ENCODE measurements around the gene GNAL.
A peak's percentile ranks its signal among the peaks of the same experiment; 100 is the strongest.

GNAL gene

DNA sequence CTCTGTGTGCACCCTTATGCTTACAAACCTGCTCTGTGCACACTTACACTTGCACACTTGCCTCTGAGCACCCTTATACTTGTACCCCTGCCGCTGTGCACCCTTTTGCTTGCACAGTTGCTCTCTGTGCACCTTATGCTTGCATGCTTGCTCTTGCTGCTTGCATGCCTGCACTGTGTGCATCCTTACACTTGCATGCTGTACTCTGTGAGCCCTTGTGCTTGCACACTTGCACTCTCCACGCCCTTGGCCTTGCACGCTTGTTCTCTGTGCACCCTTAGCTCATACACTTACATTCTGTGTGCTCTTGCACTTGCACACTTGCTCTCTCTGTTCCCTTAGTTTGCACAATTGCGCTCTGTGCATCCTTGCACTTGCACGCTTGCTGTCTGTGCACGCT, 78.3 kb downstream of the GNAL start:
- DNase-seq (ENCODE audit: low spot score) = no peak

DNA sequence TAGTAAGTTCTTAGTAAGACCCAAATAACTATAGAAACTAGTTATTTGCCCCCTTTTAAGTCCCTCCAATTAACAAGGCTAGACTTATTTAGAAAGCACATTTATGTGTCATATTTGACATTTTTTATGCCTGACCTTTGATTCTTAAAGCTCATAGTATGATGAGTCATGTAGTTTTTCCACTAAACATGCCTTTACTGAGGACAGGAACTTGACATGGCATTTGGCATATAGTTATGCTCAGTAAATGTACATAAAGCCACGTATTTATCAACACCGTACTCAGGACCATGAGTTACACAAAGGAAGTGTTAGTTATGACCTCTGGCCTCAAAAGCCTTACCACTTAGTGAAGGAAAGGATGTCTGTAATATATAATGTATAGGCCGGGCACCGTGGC, 78.9 kb downstream of the GNAL start:
- no peak for DNase-seq (ENCODE audit: low spot score)

- no peak for DNase-seq (ENCODE audit: low spot score)
These were observed 86.5 kb downstream of the GNAL start for GRCh38 chr18:11775436-11776174.

DNA sequence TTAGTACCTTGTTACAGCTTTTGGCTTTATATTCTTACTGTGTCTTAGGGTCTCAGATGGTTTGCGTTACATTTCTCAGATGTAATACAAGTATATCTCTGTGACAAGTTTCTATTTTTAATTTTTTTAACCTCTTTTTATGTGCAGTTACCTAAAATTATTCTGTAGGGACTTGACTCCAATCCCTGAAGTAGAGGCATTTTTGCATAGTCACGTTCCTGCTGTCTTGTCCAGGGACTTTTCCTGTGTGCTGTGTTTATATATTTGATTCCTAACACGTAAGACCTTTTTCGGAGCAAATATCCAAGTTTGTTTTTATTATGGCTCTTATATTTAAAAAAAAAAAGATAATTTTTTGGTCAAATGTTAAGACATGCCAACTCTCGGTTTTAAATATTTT, 91.0 kb downstream of the GNAL start:
- no peak for DNase-seq (ENCODE audit: low spot score)

DNA sequence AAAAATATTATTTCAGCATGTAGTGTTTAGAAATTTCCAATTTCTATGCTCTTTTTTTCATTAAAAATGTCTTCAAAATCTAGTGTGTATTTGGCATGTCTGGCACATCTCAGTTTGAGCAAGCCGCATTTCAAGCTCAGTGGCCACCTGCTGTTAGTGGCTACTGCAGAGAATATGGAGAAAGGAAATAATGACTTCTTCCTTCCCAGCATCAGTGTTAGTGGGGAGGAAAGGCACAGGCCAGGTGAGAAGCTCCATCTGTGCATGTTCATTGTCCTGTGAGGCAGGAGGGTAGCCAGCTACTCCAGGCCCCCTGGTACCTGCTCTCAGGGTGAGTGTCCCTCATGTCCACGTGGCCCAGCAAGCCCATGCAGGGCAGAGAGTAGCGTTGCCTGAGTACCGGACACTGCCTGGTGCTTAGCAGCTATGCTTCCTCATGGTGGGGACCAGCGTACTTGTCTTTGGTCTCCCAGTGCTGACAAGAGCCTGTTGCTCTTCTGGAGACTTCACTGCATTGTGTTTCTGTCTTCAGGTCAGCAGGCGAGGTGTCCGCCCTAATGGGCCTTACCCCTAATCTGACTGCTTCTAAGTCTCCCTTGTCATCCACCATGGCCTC, 94.8 kb downstream of the GNAL start:
- DNase-seq (ENCODE audit: low spot score) = no peak

DNA sequence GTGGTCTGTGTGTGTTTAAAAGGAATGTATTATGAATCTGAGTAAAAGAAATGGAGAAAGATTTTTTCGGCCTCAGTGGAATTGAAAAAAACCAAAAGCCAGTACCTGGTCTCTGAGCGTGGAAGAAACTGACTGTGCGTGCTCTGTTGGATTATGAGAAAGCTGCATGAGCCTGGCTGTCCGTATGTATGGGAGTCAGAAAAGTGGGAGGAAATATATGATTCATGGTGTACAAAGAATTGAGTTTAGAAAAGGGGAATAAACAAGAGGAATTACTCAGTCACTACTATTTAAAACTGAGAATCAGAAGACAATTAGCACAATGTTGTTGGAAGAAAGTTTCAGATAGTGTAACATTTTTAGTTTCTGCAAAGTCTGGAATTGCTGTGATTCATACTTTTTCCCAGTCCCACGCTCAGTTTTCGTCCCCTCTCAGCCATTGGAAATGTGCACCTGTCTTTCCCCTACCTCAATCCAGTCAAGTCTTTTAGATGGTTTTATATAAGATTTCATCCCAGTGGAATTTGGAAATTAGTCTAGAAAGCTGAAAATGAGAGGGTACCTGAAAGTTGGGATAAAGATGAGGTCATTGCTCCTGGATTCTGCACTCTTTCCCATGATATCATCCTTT, 95.7 kb downstream of the GNAL start:
- DNase-seq (ENCODE audit: low spot score) = no peak

DNA sequence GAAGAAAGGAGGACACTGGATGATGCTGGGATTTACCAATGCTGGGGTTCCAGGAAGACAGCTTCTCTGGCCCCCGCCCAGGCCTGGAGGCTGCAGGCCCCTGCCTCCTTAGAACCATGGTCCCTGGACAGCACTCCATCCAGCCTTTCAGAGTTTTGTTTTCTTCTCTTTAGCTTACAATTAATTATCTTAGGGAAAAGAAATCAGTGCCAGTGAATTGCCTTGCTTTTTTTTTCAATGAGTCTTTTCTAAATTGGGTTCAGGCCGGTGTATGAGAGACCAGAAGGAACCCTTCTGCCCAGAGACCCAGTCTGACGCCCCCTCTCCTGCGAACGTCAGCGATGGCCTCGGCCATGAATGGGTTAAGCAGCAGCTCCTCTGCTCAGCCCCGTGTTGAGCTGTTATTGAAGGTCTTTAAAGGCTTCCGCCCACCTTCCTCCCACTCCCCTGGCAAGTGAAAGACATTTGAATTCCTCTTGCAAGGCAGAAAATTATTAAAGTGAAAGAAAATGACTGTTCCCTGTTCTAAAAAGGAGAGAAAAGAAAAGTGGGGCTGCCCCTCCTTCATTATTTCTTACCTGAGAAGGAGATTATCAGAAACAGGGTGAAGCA, 96.5 kb downstream of the GNAL start:
- DNase-seq (ENCODE audit: low spot score) = peak; percentile 30

DNA sequence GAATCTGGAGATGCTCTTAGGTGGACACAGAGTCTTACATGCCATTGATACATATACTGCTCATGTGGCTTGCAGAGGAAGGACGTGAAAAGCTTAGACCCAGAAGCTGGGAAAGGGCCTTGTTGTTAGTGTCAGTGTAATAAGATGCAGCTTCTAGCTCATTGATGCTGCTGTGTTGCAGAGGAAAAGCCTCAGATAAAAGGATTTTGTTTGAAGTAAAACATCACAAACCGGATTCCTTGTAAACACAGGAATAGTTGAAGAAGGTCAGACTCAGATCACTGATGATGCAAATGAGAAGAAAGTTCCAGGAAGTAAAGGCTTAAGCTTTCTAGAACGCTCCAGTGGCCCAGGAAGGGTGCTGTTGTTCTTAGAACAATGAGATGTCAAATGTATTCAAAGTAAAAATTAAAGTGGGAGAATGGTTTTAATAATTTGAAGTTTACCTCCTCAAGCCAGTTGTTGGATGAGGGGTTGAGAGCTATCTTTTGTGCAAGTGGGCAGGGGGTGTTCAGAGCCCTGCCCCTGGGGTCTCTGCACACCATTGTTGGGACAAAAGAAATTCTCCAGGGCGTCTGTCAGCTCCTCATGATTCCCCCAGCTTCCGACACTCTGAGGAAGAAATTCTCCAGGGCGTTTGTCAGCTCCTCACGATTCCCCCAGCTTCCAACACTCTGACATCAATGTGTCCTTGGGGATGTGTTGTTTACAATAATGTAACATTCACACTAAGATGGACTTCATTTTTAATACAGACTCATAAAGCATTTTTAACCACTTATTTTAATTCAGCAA, 100.8 kb downstream of the GNAL start:
- DNase-seq (ENCODE audit: low spot score) = no peak

DNA sequence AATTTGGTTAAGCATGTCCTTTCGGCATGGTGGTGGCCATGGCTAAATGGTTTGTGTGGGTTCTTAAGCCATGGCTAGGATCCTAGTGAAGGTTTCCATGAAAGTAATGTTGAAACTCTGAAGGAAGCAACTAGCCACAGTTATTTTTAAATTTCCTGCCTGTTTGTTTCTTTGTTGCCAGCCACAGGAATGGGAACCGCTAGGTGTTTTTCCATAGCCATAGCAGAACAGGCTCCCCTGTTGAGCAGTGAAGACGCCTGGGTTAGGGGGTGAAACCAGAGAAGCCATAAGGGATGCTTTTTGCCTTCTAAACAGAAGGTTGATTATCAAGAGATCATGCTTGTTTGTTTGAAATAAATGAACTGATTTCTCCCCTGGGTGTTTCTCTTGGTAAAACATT, 102.1 kb downstream of the GNAL start:
- no peak for DNase-seq (ENCODE audit: low spot score)

DNA sequence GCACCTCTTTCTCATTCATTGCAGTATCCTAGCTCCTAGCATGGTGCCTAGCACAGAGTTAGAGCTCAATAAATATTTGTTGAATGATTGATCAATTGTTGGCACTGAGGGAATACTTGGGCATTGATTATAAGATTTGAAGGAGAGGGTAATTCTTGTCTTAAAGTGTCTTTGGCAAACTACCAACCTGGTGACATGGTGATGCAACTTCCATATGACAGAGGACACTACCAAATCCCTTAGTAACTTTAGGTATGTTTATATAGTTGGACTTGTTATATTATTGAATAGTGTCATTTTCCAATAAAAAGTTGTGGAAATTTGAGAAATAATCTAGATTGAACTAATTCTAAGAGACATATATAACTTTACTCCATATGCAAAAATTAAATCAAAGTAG, 103.6 kb downstream of the GNAL start:
- no peak for DNase-seq (ENCODE audit: low spot score)

DNA sequence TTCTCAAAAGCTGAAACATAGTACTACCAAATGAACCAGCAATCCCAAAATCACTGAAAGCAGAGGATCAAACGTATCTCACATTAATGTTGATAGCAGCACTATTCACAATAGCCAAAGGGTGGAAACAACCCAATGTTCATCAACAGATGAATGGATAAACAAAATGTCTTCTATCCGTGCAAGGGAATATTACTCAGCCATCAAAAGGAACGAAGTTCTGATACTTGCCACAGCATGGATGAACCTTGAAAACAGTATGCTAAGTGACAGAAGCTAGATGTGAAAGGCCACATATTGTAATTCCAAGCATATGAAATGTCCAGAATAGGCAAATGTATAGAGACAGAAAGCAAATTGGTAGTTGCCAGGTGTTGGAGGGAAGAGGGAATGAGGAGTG, 105.1 kb downstream of the GNAL start:
- DNase-seq (ENCODE audit: low spot score) = no peak

- DNase-seq (ENCODE audit: low spot score) = no peak
These were observed 106.9 kb downstream of the GNAL start for GRCh38 chr18:11795916-11796315.

- no peak for DNase-seq (ENCODE audit: low spot score)
These were observed 109.2 kb downstream of the GNAL start for GRCh38 chr18:11798271-11798670.

DNA sequence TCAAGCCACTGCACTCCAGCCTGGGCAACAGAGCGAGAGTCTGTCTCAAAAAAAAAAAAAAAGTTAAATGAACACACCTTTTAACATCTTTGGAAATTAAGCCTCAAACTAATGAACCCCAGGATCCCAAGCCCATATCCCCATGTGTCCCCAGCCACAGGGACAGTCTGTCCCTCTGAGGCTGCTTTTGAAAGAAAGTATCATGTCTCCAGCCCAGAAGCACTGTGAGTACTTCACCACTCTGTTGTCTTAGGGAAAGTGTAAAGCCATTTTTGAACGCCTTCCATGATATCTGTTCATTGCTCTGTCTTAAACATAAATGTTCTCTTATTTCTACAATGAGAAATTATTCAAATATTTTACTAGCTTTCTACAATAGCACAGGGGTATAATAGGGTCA, 110.0 kb downstream of the GNAL start:
- DNase-seq (ENCODE audit: low spot score) = no peak

DNA sequence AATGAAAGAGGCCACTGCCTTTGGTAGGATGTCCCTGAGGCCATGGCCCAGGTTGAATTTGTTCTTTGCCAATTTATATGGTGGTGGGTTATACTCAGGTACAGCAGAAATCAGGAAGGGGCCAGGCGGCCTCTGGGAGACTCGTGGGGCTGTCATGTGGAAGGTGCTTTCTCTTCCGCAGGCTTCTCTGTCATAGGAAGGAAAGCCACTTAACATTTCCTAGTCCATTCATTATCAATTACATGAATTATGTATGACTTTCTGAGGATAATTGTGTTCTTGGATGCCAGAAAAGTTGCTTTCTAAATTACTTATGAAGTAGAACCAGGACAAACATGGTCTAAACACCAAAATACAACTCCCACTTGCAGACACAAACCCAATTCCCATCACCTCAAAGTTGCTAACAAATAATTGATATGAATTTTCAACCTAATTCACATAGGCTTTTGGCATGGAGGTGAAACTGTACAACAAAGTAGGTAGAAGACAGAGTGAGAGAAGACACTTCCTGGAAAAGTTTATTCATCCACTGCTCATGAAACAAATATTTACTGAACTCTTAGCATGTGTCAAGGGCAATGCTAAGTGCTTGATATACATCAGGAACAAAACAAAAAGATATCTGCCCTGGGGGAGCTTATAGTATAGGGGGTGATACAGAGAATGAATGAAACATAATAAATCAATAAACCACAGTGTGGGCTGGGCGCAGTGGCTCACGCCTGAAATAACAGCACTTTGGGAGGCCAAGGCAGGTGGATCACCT, 111.7 kb downstream of the GNAL start:
- DNase-seq (ENCODE audit: low spot score) = no peak

DNA sequence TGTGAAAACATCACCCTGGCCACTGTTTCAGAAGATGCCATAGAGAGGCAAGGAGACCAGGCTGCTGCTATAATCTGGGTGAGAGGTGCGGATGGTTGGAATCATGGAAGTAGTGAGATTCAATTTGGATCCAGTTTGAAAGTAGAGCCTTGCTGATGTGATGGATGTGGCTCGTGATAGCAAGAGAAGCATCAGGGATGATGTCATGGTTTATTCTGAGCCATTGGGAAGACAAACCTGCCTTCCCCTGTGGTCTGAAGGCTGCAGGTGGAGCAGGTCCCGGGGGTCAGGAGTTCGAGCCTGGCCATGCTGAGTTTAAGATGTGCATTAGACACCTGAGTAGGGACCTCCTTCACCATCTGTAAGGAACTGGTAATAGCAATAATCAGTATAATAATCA, 112.5 kb downstream of the GNAL start:
- DNase-seq (ENCODE audit: low spot score) = no peak

GRCh38 chr18:11802158-11802557, 113.1 kb downstream of the GNAL start:
- no peak for DNase-seq (ENCODE audit: low spot score)

GRCh38 chr18:11802586-11802985, 113.5 kb downstream of the GNAL start:
- no peak for DNase-seq (ENCODE audit: low spot score)

DNA sequence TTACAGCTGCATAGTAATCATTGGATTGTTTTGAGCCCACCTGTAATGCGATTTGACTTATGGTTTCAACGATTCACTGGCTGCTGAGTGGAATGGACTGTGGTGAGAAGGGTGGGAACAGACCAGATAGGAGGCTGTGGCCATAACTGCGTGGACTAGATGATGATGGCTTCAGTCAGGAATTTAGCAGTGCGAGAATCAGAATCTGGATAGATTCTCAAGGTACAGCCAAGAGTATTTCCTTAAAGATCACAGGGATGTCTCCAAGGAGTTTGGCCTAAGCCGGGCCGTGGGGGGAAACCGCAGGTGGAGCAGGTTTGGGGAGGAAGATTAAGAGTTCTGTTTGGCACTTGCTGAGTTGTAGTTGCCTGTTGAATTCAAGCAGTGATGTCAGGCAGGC, 118.2 kb downstream of the GNAL start:
- no peak for DNase-seq (ENCODE audit: low spot score)

GRCh38 chr18:11808001-11808855, 119.2 kb downstream of the GNAL start:
- no peak for DNase-seq (ENCODE audit: low spot score)

- DNase-seq (ENCODE audit: low spot score) = no peak
These were observed 120.8 kb downstream of the GNAL start for GRCh38 chr18:11809895-11810294.

Data from Ammon's horn (tissue), 1 donor.